Measurements from ENCODE around the gene TNS3. TPM values are rescaled to one million over a fixed set of nuclear protein-coding genes. Genes with fewer than 3 reads are reported as not detected.

TNS3 gene
- total RNA-seq, 2 donors from 2014 or later: 2.3 to 2.6 TPM

- no peak for ATAC-seq
- DNase-seq: no peak
- H3K27me3 Mint-ChIP-seq: no peaks in the 10 kb centered on the region
- no peak overlapping the region for H3K4me3 Mint-ChIP-seq
- H3K27ac Mint-ChIP-seq: no peak overlapping the region
- no peaks in the 10 kb centered on the region for H3K9me3 ChIP-seq (ENCODE audit: control insufficient read depth, low read length, poor library complexity, severe bottlenecking)
- H3K36me3 Mint-ChIP-seq (ENCODE audit: low read depth): no peaks in the 10 kb centered on the region
- H3K4me1 Mint-ChIP-seq: no peaks in the 10 kb centered on the region
These were observed 227.8 kb downstream of the TNS3 start for GRCh38 chr7:47354071-47354470.

GRCh38 chr7:47352394-47352968, 229.4 kb downstream of the TNS3 start:
- H3K4me1 Mint-ChIP-seq: no peaks in the 10 kb centered on the region
- no peak overlapping the region for H3K4me3 Mint-ChIP-seq
- no peaks in the 10 kb centered on the region for H3K36me3 Mint-ChIP-seq (ENCODE audit: low read depth)
- DNase-seq (no peak), ATAC-seq (no peak)
- H3K9me3 ChIP-seq (ENCODE audit: control insufficient read depth, low read length, poor library complexity, severe bottlenecking): no peaks in the 10 kb centered on the region
- no peaks in the 10 kb centered on the region for H3K27me3 Mint-ChIP-seq
- no peak overlapping the region for H3K27ac Mint-ChIP-seq

- H3K9me3 ChIP-seq (ENCODE audit: control insufficient read depth, low read length, poor library complexity, severe bottlenecking): no peaks in the 10 kb centered on the region
- no peaks in the 10 kb centered on the region for H3K4me1 Mint-ChIP-seq
- DNase-seq (no peak), ATAC-seq (no peak)
- H3K4me3 Mint-ChIP-seq: no peak overlapping the region
- H3K27me3 Mint-ChIP-seq: no peaks in the 10 kb centered on the region
- H3K27ac Mint-ChIP-seq: no peak overlapping the region
- H3K36me3 Mint-ChIP-seq (ENCODE audit: low read depth): no peaks in the 10 kb centered on the region
These were observed 230.4 kb downstream of the TNS3 start for GRCh38 chr7:47351233-47352154.

GRCh38 chr7:47350425-47350824, 231.5 kb downstream of the TNS3 start:
- Mint-ChIP-seq H3K36me3 (ENCODE audit: low read depth) (no peaks in the 10 kb centered on the region), H3K4me3 (no peak overlapping the region), H3K27ac (no peak overlapping the region), H3K27me3 (no peaks in the 10 kb centered on the region), H3K4me1 (no peaks in the 10 kb centered on the region)
- no peaks in the 10 kb centered on the region for H3K9me3 ChIP-seq (ENCODE audit: control insufficient read depth, low read length, poor library complexity, severe bottlenecking)
- DNase-seq: no peak
- ATAC-seq: no peak

- no peaks in the 10 kb centered on the region for H3K9me3 ChIP-seq (ENCODE audit: control insufficient read depth, low read length, poor library complexity, severe bottlenecking)
- no peak overlapping the region for H3K4me3 Mint-ChIP-seq
- ATAC-seq: no peak
- H3K36me3 Mint-ChIP-seq (ENCODE audit: low read depth): no peaks in the 10 kb centered on the region
- DNase-seq: no peak
- no peaks in the 10 kb centered on the region for H3K4me1 Mint-ChIP-seq
- peaks cover 6% of the 10 kb centered on the region for H3K27me3 Mint-ChIP-seq
- no peak overlapping the region for H3K27ac Mint-ChIP-seq
These were observed 232.5 kb downstream of the TNS3 start for GRCh38 chr7:47349401-47349800.

- ATAC-seq (no peak), DNase-seq (no peak)
- Mint-ChIP-seq H3K4me1 (no peaks in the 10 kb centered on the region), H3K4me3 (no peak overlapping the region), H3K27me3 (peaks cover 11% of the 10 kb centered on the region), H3K36me3 (ENCODE audit: low read depth) (no peaks in the 10 kb centered on the region), H3K27ac (no peak overlapping the region)
- H3K9me3 ChIP-seq (ENCODE audit: control insufficient read depth, low read length, poor library complexity, severe bottlenecking): no peaks in the 10 kb centered on the region
These were observed 234.0 kb downstream of the TNS3 start for GRCh38 chr7:47347816-47348385.

GRCh38 chr7:47347346-47347745, 234.6 kb downstream of the TNS3 start:
- no peaks in the 10 kb centered on the region for H3K9me3 ChIP-seq (ENCODE audit: control insufficient read depth, low read length, poor library complexity, severe bottlenecking)
- no peak for ATAC-seq
- DNase-seq: no peak
- H3K27me3 Mint-ChIP-seq: peaks cover 11% of the 10 kb centered on the region
- no peak overlapping the region for H3K27ac Mint-ChIP-seq
- no peak overlapping the region for H3K4me3 Mint-ChIP-seq
- no peaks in the 10 kb centered on the region for H3K36me3 Mint-ChIP-seq (ENCODE audit: low read depth)
- no peaks in the 10 kb centered on the region for H3K4me1 Mint-ChIP-seq

- Mint-ChIP-seq H3K36me3 (ENCODE audit: low read depth) (no peaks in the 10 kb centered on the region), H3K4me1 (no peaks in the 10 kb centered on the region), H3K27ac (no peak overlapping the region), H3K4me3 (no peak overlapping the region), H3K27me3 (peaks cover 11% of the 10 kb centered on the region)
- ATAC-seq (no peak), DNase-seq (no peak)
- H3K9me3 ChIP-seq (ENCODE audit: control insufficient read depth, low read length, poor library complexity, severe bottlenecking): no peaks in the 10 kb centered on the region
These were observed 235.5 kb downstream of the TNS3 start for GRCh38 chr7:47346377-47346914.

- Mint-ChIP-seq H3K4me3 (no peak overlapping the region), H3K4me1 (no peaks in the 10 kb centered on the region)
These were observed 236.0 kb downstream of the TNS3 start for GRCh38 chr7:47345857-47346298.

GRCh38 chr7:47344171-47344955, 237.5 kb downstream of the TNS3 start:
- no peaks in the 10 kb centered on the region for H3K4me1 Mint-ChIP-seq
- H3K36me3 Mint-ChIP-seq (ENCODE audit: low read depth): no peaks in the 10 kb centered on the region
- no peak overlapping the region for H3K27ac Mint-ChIP-seq
- DNase-seq (no peak), ATAC-seq (no peak)
- peaks cover 11% of the 10 kb centered on the region for H3K27me3 Mint-ChIP-seq
- H3K4me3 Mint-ChIP-seq: no peak overlapping the region
- no peaks in the 10 kb centered on the region for H3K9me3 ChIP-seq (ENCODE audit: control insufficient read depth, low read length, poor library complexity, severe bottlenecking)

More at GRCh38 chr7:47345857-47346298, 236.0 kb downstream of the TNS3 start:
- H3K27me3 Mint-ChIP-seq: peaks cover 11% of the 10 kb centered on the region
- H3K36me3 Mint-ChIP-seq (ENCODE audit: low read depth): no peaks in the 10 kb centered on the region
- ATAC-seq (no peak), DNase-seq (no peak)
- no peak overlapping the region for H3K27ac Mint-ChIP-seq
- H3K9me3 ChIP-seq (ENCODE audit: control insufficient read depth, low read length, poor library complexity, severe bottlenecking): no peaks in the 10 kb centered on the region

GRCh38 chr7:47343061-47343455, 238.9 kb downstream of the TNS3 start:
- Mint-ChIP-seq H3K27ac (no peak overlapping the region), H3K36me3 (ENCODE audit: low read depth) (no peaks in the 10 kb centered on the region), H3K27me3 (peaks cover 11% of the 10 kb centered on the region), H3K4me1 (no peaks in the 10 kb centered on the region), H3K4me3 (no peak overlapping the region)
- no peak for DNase-seq
- H3K9me3 ChIP-seq (ENCODE audit: control insufficient read depth, low read length, poor library complexity, severe bottlenecking): no peaks in the 10 kb centered on the region
- no peak for ATAC-seq

GRCh38 chr7:47342296-47343060, 239.4 kb downstream of the TNS3 start:
- H3K27ac Mint-ChIP-seq: no peak overlapping the region
- DNase-seq: no peak
- H3K9me3 ChIP-seq (ENCODE audit: control insufficient read depth, low read length, poor library complexity, severe bottlenecking): no peaks in the 10 kb centered on the region
- H3K27me3 Mint-ChIP-seq: peaks cover 11% of the 10 kb centered on the region
- no peaks in the 10 kb centered on the region for H3K4me1 Mint-ChIP-seq
- H3K4me3 Mint-ChIP-seq: no peak overlapping the region
- no peaks in the 10 kb centered on the region for H3K36me3 Mint-ChIP-seq (ENCODE audit: low read depth)
- ATAC-seq: no peak

Measured in T-helper 17 cell (primary cell).